ENCODE results near the gene PTGFRN. TPM values are rescaled to one million over a fixed set of nuclear protein-coding genes. Genes with fewer than 3 reads are reported as not detected.
"Not testable (repeated sequence)": the region's sequence is repeated elsewhere in the genome, so short reads cannot be mapped to it uniquely, and the experiment has no call there.

PTGFRN gene
- total and polyA plus RNA-seq, 5 experiments from 2014 or later = 0.09 to 0.47 (median 0.23) TPM; not detected in 2

DNA sequence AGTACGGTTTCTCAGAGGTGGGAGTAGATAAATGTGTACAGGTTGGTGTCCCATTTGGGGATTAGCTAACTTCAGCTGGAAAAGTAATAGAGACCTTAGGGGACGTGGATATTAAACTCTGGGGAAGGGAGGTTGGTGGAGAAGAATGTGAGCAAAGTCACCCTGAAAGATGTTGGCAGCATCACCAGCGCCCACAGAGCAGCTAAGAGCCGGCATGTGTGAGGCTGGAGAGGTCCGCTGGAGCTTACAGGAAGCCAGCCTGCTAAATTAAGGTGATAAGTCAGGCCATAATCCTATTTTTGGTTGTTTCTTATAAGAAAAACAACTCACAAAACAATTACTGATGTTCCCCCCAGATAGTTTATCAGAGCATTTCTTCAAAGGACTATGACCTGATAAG, 12.2 kb downstream of the PTGFRN start:
- POLR2A ChIA-PET = no interaction called here
- H3K36me3 Mint-ChIP-seq = no peaks in the 10 kb centered on the region

DNA sequence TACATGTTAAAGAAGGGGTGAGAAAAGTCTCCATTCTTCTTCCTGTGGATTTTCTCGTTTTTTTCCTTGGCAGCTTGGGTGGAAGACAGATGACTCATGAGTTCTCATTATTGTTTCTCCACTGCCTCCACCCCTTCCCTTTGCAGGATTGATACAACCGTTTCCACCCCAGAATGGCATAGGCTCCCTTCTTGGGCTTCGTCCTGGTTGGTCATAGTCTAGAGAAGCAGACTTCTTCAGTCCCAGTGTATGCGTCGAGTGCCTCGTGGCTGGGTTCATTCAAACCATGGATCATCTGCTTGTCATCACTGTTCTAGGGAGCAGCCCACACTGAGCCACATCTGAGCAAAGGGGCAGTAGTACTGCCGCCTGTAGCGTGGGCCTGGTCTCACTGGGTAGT, 13.7 kb downstream of the PTGFRN start:
- POLR2A ChIA-PET = no interaction called here

More for the DNA sequence above, 12.2 kb downstream of the PTGFRN start:
- Mint-ChIP-seq H3K4me3 (no peak overlapping the region), H3K4me1 (no peaks in the 10 kb centered on the region), H3K9me3 (no peaks in the 10 kb centered on the region), H3K27me3 (peaks cover 0 to 5% (median 0%) of the 10 kb centered on the region in 5 donors), H3K27ac (no peak overlapping the region)
- DNase-seq (no peak), ATAC-seq (no peak)

DNA sequence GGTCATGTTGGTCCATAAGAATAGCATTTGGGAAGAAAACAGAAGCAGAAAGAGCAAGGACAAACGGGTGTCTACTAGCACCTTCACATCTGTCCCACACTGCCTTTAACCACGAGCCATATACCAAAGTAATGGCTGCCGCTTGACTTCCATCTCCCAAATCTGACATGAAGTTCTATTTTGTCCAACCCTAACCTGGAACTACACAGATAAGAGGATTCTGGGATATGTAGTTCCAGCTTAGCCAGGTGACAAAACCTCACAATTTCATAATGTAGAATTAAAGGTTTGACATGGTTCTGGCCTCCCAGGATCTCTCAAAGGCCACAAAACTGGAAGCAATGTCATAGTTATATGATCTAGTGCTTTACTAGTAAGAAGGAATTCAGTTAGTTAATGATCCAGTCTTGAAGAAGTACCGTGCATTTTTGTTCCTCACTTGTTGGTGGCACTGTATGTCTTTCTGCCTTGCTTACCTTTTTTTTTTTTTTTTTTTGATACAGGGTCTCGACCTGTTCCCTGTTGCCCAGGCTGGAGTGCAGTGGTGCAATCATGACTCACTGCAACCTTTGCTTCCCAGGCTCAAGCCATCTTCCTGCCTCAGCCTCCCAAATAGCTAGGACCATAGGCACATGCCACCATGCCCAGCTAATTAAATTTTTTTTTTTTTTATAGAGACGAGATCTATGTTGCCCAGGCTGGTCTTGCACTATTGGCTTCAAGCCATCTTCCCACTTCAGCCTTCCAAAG, 17.5 kb downstream of the PTGFRN start:
- no peaks in the 10 kb centered on the region for H3K36me3 Mint-ChIP-seq
- no peak overlapping the region for H3K27ac Mint-ChIP-seq
- no peak for DNase-seq
- POLR2A ChIA-PET = no interaction called here
- no peak overlapping the region for H3K4me3 Mint-ChIP-seq
- no peak for ATAC-seq
- no peaks in the 10 kb centered on the region for H3K9me3 Mint-ChIP-seq
- H3K4me1 Mint-ChIP-seq = no peaks in the 10 kb centered on the region
- H3K27me3 Mint-ChIP-seq = peaks cover 0 to 5% (median 0%) of the 10 kb centered on the region in 5 donors

More for the DNA sequence above, 13.7 kb downstream of the PTGFRN start:
- Mint-ChIP-seq H3K9me3 (no peaks in the 10 kb centered on the region), H3K27me3 (peaks cover 0 to 5% (median 0%) of the 10 kb centered on the region in 5 donors), H3K36me3 (no peaks in the 10 kb centered on the region), H3K27ac (no peak overlapping the region), H3K4me3 (no peak overlapping the region), H3K4me1 (no peaks in the 10 kb centered on the region)
- ATAC-seq (no peak), DNase-seq (no peak)

DNA sequence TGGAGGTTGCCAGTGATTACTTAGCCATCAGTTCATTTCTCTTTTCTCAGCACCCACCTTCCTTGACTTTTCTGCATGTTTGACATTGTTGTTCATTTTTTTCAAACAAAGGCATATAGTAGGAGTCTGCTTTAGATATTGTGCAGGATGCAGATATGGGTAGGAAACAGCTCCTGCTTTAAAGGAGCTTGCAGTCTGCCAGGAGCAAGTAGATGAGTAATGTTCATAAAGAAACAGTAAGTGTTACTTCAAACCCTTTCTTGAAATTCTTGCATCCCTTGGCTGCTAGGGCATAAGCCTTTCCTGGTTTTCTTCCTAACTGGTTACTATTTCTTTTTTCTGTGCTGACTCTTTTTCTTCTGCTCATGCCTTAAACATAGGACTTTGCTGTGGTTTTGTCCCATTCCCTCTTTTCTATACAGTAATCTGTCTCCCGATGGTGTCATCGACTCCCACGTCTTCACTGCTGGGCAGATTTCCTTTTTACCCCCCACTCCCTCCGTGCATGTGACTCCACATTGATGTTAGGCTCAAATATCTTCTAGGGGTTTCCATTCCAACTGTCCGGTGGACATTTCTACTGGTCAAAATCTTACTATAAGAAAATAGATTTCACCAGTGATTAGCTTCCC, 20.4 kb downstream of the PTGFRN start:
- no peak for ATAC-seq
- Mint-ChIP-seq H3K4me1 (peaks cover 11 to 23% (median 17%) of the 10 kb centered on the region in 4 donors), H3K27ac (no peak overlapping the region), H3K4me3 (no peak overlapping the region), H3K36me3 (no peaks in the 10 kb centered on the region), H3K9me3 (peaks cover 0 to 2% (median 0%) of the 10 kb centered on the region in 9 donors), H3K27me3 (no peaks in the 10 kb centered on the region)
- DNase-seq = no peak
- POLR2A ChIA-PET = no interaction called here

DNA sequence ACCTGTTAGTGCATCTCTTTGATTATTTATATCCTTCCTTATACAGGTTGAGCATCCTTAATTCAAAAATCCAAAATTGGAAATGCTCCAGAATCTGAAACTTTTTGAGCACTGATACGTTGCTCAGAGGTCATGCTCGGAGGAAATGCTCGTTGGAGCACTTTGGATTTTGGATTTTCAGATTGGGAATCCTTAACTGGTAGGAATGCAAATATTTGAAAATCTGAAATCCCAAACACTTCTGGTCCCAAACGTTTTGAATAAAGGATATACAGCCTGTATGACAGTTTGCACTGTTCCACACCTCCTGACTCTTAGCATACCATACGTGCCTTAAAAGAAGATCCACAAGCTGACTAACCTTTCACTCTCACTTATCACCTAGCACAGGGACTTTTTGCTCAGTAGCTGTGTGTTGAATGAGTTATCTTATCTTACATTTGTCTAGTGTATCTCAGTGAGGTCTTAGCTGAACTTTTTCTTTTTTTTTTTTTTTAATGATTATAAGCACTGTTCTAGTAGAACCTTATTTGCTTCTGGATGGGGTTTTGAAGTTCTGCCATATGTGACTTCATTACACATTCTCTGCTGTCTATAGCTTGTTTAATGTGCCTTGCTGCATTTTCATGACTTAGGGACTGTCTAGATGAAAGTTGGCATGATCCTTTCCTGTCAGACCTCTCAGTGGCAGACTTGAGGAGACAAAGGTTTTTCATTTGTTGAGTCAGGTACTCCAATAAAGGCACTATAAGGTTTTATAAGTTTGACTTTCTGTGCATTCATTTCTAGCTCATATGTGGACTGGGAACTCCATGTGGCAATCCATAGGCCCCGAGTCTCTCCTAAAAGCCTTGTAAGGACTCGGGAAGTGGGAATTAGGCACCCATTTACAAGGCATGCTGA, 21.6 kb downstream of the PTGFRN start:
- no peaks in the 10 kb centered on the region for H3K36me3 Mint-ChIP-seq
- DNase-seq (no peak), ATAC-seq (no peak)
- H3K4me3 Mint-ChIP-seq = no peak overlapping the region
- H3K9me3 Mint-ChIP-seq = peaks cover 0 to 2% (median 0%) of the 10 kb centered on the region in 9 donors
- H3K4me1 Mint-ChIP-seq = peaks cover 13 to 23% (median 18%) of the 10 kb centered on the region in 4 donors
- POLR2A ChIA-PET = interaction anchor here (0.7 kb wide), 1 partner anchor 139 kb away, joined by 3 read pairs; no protein-coding TSS in a partner anchor
- H3K27me3 Mint-ChIP-seq = no peaks in the 10 kb centered on the region
- H3K27ac Mint-ChIP-seq = peak overlapping the region in 1 of 10 donors; percentile 20

DNA sequence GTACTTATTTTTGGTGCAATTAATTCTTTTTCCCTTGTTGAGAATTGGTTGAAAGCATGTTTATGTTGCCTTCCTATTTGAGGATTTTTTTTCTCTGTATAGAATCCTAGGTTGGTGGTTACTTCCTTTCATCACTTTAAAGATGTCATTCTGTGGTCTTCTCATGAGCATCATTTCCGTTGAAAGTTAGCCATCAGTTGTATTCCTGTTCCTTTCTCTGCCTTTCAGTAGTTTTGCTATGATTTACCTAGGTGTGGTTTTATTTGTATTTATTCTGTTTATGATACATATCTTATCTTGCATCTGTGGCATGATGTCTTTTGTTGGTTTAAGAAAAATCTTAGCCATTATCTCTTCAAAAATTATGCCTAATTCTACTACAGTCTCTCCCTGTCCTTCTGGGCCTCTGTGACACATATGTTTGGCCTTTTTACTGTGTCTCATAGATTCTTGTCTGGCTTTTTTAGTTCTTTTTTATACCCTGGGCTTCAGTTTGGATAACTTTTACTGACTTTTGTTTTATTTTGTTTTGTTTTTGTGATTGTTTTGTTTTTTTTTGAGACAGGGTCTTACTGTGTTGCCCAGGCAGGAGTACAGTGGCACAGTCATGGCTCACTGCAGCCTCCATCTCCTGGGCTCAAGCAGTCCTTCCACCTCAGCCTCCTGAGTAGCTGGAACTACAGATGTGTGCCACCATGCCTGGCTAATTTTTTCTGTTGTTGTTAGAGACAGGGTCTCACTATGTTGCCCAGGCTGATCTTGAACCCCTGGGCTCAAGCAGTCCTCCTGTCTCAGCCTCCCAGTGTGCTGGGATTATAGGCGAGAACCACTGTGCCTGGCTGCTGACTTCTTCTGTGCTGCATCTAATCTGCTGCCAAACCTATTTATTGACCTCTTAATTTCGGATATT, 24.1 kb downstream of the PTGFRN start:
- Mint-ChIP-seq H3K27me3 (no peaks in the 10 kb centered on the region), H3K4me3 (peak overlapping the region in 7 of 10 donors; percentile 1 to 37 (median 11)), H3K4me1 (peaks cover 13 to 23% (median 18%) of the 10 kb centered on the region in 4 donors), H3K27ac (peak overlapping the region in 9 of 10 donors; percentile 27 to 86 (median 71)), H3K36me3 (no peaks in the 10 kb centered on the region), H3K9me3 (peaks cover 0 to 2% (median 0%) of the 10 kb centered on the region in 9 donors)
- DNase-seq = peak in 4 of 10 donors; percentile 25 to 78 (median 64)
- POLR2A ChIA-PET = interaction anchor here (0.5 to 1.2 kb wide), 3 partner anchors 167 to 208 kb away, joined by 3 to 4 read pairs (median 4); no protein-coding TSS in a partner anchor
- peak; percentile 81 to 97 for ATAC-seq

DNA sequence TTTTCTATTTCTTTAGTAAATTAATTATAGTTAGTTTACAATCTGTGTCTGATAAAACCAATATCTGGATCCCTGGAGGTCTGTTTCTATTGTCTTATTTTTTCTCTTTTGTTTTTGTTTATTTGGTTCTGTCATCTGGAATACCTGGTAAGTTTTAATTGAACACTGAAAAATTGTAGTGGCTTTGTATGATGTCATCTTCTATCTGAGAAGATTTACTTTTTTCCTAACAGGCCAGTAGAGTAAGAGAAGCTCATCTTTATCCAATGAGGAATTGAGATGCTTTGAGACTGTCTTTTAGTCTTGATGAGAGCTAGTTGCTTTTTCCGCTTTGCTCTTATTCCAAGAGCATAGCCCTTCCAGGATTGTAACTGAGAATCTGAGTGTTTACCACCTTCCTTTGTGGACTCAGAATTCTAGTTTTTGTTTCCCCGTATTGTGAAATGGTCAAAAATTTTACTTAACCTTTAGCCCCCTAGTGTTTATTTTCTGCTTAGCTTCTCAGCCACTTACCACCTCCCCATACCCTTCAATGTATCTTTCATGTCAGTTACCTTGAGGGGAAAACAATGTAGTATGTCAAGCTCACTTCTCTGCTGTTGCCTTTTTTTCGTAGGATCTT, 25.0 kb downstream of the PTGFRN start:
- Mint-ChIP-seq H3K27me3 (no peaks in the 10 kb centered on the region), H3K9me3 (peaks cover 0 to 2% (median 0%) of the 10 kb centered on the region in 9 donors), H3K4me3 (peak overlapping the region in 2 of 10 donors; percentile 12 to 27), H3K27ac (peak overlapping the region in 9 of 10 donors; percentile 8 to 91 (median 63)), H3K4me1 (peaks cover 13 to 23% (median 18%) of the 10 kb centered on the region in 4 donors), H3K36me3 (no peaks in the 10 kb centered on the region)
- POLR2A ChIA-PET = interaction anchor here (0.5 to 1.2 kb wide), 3 partner anchors 19 to 209 kb away, joined by 3 to 4 read pairs (median 3); no protein-coding TSS in a partner anchor
- peak in 3 of 10 donors; percentile 35 to 44 (median 43) for DNase-seq
- ATAC-seq = peak; percentile 45 to 65

DNA sequence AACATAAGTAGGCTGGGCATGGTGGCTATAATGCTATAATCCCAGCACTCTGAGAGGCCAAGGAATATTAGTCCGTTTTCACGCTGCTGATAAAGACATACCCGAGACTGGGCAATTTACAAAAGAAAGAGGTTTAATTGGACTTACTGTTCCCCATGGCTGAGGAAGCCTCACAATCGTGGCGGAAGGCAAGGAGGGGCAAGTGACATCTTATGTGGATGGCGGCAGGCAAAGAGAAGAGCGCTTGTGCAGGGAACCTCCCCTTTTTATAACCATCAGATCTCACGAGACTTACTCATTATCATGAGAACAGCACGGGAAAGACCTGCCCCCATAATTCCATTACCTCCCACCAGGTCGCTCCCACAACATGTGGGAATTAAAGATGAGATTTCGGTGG, 28.5 kb downstream of the PTGFRN start:
- no peak overlapping the region for H3K4me3 Mint-ChIP-seq
- H3K27ac Mint-ChIP-seq = no peak overlapping the region
- H3K36me3 Mint-ChIP-seq = no peaks in the 10 kb centered on the region
- H3K4me1 Mint-ChIP-seq = peaks cover 19 to 32% (median 23%) of the 10 kb centered on the region in 4 donors
- POLR2A ChIA-PET = no interaction called here
- no peak for DNase-seq
- H3K9me3 Mint-ChIP-seq = peaks cover 0 to 2% (median 0%) of the 10 kb centered on the region in 9 donors
- no peak for ATAC-seq
- H3K27me3 Mint-ChIP-seq = no peaks in the 10 kb centered on the region

DNA sequence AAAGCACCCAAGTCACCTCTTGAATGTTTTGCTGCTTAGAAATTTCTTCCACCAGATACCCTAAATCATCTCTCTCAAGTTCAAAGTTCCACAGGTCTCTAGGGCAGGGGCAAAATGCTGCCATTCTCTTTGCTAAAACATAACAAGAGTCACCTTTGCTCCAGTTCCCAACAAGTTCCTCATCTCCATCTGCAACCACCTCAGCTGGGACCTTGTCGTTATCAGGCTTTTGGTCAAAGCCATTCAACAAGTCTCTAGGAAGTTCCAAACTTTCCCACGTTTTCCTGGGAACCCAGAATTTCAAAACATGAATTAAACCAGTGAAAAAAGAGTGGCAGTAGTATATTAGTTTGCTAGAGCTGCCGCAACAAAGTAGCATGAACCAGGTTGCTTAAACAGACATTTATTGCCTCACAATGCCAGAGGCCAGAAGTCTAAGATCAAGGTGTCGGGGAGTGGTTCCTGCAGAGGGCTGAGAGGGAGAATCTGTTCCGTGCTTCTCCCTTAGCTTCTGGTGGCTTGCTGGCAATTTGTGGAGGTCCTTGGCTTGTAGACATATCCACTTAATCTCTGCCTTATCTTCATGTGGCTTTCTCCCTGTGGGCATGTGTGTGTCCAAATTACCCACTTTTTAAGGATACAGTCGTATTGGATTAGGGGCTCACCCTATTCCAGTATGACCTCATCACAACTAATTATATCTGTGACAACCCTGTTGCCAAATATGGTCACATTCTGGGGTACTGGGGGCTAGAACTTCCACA, 30.2 kb downstream of the PTGFRN start:
- H3K36me3 Mint-ChIP-seq, H3K4me3 Mint-ChIP-seq, POLR2A ChIA-PET, ATAC-seq, H3K27me3 Mint-ChIP-seq, DNase-seq, H3K9me3 Mint-ChIP-seq: not testable (repeated sequence)
- Mint-ChIP-seq H3K27ac (peak overlapping the region in 2 of 10 donors; percentile 48 to 63), H3K4me1 (peaks cover 8 to 19% (median 10%) of the 10 kb centered on the region in 4 donors)

DNA sequence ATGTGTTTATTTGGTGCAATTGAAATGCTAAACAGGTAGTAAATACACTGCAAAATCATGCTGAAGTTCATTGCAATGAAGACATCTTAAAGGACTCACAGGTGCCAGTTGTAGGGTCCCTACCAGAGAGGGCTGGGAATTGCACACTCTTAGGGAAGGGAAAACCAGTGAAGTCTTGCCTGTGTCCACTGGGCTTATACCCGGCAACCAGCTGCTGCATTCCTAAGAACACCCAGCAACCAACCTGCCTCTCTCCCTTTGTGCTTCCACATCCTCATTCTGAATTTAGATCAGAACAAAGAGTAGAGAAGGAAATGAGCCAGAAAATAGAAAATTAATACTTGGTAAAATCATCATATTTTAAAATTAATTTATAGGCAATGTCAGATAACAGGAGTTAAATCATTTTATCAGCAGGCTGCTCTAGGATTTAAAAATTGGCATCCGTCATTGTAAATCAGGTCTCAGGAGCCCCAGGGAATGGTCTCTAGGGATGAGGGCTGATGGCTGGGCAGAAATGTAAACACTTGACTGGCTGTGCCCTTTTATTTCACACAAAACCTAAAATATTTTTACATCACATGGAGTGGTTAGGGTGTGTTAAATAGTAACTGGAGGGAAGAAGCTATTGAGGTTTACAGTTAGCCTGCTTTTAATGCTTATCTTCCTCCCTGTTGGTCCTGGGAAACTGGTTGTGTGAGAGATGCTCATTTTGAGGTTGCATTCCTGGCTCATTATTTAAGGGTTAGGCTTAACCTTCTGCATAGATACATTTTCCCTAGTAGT, 31.3 kb downstream of the PTGFRN start:
- ATAC-seq = no peak
- DNase-seq = no peak
- Mint-ChIP-seq H3K36me3 (no peaks in the 10 kb centered on the region), H3K27ac (peak overlapping the region in 1 of 10 donors; percentile 22), H3K9me3 (no peaks in the 10 kb centered on the region), H3K4me1 (peaks cover 14 to 25% (median 16%) of the 10 kb centered on the region in 4 donors), H3K4me3 (no peak overlapping the region), H3K27me3 (no peaks in the 10 kb centered on the region)
- POLR2A ChIA-PET = no interaction called here
